ENCODE data around the gene GPI.

The GPI gene

GRCh38 chr19:34405892-34406660 lies 41.1 kb downstream of the GPI start:
- DNase-seq: no peak

- no peak for DNase-seq
Measured at GRCh38 chr19:34408411-34408810, 43.4 kb downstream of the GPI start.

- DNase-seq: no peak
Measured at GRCh38 chr19:34409189-34410164, 44.5 kb downstream of the GPI start.

DNA sequence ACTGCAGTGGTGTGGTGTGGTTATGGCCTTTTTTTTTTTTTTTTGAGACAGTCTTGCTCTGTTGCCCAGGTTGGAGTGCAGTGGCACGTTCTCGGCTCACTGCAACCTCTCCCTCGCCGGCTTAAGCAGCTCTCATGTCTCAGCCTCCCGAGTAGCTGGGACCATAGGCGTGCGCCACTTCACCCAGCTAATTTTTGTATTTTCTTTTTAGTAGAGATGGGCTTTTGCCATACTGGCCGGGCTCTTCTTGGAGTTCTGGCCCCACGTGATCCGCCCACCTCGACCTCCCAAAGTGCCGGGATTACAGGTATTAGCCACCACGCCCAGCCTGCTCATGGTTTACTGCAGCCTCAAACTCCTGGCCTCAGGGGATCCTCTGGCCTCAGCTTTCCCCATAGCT lies 46.2 kb downstream of the GPI start:
- no peak for DNase-seq

DNA sequence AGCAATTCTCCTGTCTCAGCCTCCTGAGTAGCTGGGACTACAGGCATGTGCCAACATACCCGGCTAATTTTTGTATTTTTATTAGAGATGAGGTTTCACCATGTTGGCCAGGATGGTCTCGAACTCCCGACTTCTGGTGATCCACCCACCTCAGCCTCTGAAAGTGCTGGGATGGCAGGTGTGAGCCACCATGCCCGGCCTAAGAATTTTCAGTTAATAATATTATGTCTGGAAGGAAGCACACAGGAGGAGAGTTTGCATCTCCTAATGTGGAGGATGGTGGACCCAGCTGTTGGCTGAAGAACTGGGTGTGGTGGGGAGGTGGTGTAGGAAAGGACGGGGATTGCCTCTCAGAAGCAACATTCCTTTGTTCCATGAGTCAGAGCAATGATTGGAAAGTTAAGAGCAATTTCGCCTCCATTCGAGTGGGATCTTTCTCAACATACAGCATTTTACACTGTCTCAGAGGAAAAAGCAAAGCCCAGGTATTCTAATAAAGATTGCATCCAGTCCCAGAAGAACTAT lies 51.1 kb downstream of the GPI start:
- DNase-seq: no peak

DNA sequence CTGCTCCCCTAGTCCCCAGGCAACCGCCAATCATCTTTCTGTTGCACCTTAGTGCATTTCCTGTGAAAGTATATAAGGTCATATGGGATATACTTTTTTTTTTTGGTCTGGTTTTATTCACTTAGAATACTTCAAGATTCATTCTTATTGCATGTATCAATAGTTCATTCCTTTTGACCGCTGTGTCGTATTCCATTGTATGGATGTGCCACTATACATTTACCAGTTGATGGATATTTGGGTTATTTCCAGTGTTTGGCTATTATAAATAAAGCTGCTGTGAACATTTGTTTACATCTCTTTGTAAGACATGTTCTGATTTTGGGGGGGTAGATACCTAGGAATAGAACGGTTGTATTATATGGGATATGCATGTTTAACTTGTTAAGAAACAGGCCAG lies 53.3 kb downstream of the GPI start:
- DNase-seq: no peak

DNA sequence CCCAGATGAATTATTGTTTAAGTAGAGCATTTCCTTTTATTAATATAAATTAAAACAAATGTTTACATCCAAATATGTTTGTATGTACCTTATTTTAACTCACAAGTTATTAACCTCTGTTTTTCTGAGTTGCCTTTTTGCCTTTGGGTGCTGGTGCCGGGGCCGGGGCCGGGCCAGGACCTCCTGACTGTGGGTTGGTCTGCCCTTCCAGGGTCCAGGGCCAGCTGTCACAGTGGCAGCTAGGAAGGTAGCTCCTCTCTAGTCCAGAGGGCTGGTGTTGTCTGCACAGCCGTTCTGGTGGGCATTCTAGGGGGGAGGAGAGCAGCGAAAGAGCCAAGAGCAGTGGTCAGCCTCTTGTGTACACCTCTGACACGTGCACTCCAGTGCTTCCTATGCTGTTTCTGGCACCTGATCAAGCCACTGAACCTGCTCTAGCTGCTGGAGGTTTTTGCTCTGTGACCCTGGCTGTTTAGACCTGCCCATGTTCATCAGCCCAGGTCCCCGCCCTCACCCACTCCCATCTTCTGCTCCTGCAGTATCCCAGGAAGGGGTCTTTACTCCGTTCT lies 61.2 kb downstream of the GPI start:
- DNase-seq: no peak

- no peak for DNase-seq
Measured at GRCh38 chr19:34428549-34429285, 63.7 kb downstream of the GPI start.

GRCh38 chr19:34429553-34429952 lies 64.6 kb downstream of the GPI start:
- DNase-seq: no peak

DNA sequence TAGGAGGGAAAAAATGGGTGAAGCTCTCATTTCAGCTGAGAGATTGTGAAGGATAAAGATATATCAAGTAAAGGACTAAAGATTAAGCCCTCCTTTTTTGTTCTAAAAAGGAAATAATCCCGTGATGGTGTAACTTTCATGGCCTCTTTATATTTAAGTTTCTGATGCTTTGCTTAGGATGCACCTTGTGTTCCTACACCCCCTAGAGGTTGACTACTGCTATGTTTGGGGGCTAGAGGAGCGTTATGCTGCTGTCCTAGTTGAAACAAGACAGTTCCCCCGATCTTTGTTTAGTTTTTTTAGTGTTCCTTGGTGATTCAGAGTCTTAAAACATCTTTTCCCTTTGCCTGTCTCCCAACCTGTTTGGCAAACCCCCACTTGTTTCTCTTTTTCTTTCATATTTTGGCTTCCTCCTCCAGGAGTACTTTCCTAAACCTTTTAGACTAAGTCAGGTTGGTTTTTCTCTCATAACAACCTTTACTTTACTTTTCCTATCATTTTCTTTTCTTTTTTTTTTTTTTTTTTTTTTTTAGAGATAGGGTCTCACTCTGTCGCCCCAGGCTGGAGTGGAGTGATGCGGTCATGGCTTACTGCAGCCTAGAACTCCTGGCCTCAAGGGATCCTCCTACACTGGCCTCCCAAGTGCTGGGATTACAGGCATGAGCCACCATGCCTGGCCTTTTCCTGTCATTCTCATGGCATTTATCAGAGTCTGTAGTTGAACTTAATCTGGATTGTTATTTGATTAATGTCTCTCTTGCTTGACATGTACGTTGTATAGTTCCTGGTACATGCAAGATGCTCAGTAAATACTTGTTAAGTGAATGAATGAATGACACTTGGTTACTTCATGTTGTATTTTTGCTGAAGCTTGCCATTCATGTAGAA lies 66.0 kb downstream of the GPI start:
- DNase-seq: peak; percentile 30

DNA sequence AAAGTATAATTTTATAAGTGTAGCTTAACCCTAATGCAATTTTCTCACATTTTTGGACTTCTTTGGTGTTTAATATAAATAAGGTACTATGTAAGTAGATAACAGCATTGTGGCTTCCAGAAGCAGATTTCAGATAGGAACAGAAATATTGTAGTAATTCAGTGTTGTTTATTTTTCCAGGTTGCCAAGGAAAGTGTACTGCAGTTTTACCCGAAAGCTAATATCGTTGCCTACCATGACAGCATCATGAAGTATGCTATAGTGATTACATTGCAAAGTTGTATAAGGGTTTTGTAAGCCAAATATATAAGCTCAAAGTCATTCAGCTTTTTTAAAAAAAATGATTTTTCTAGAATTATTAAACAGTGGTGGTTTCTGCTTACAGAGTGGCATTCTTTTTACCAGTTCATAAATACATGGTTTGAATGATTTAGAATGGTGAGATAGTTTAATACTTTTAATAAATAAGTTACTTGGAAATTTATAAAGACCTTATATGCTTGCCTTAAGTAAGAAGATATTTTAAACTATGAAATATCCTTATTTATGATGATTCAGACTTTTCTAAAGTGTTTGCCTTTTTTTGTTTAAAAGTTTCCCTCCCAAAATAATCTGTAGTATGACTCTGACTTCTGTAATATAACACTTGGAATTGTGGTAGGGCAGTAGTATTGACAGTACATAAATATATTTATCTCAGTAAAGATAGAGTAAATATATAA lies 66.8 kb downstream of the GPI start:
- DNase-seq: no peak

GRCh38 chr19:34432797-34433196 lies 67.8 kb downstream of the GPI start:
- DNase-seq: no peak

DNA sequence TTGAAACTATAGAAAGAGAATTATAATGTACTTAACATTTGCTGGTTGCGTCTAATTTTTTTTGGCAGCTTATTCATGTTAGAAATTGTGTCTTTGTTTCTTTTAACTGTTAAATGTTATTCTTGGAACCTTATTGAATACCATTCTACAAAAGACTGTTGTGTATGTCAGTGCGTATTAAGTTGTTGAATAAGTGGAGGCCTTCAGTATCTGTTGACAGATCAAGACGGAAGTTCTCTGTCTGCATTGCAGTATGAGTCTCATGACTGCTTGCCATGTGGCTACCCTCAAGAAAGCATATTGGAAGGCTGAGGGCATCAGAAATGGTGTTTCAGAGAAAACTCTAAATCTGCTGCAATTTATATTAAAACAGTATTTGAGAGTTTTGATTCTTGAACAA lies 71.7 kb downstream of the GPI start:
- DNase-seq: no peak

- DNase-seq: no peak
Measured at GRCh38 chr19:34448191-34448590, 83.2 kb downstream of the GPI start.
